Measurements from ENCODE around the gene RBM42.

RBM42 gene

GRCh38 chr19:35675589-35676140 is 46.8 kb downstream of the RBM42 start:
- H4K8ac ChIP-seq (ENCODE audit: low read depth, low read length): no peak overlapping the region
- H2AFZ ChIP-seq (ENCODE audit: insufficient read depth, low read length, poor library complexity): no peak overlapping the region
- no peak for DNase-seq
- no peaks in the 10 kb centered on the region for H3K36me3 ChIP-seq (ENCODE audit: control insufficient read depth in 1 of 2, insufficient read depth in 2 of 2, low read length in 2 of 2)
- no peak overlapping the region for H3K4me2 ChIP-seq (ENCODE audit: low read length)
- no peak overlapping the region for H4K91ac ChIP-seq (ENCODE audit: low read depth, low read length)
- H3K4me3 ChIP-seq (ENCODE audit: low read depth, low read length): no peak overlapping the region
- H3K14ac ChIP-seq (ENCODE audit: low read length): no peak overlapping the region
- H3K27ac ChIP-seq (ENCODE audit: low read depth, low read length): no peak overlapping the region
- H3K4me1 ChIP-seq (ENCODE audit: control insufficient read depth in 1 of 2, insufficient read depth in 2 of 2, low read length in 2 of 2): peaks cover 4% of the 10 kb centered on the region in 2 experiments
- no peaks in the 10 kb centered on the region for H3K79me1 ChIP-seq (ENCODE audit: low read length)
- WGBS (ENCODE audit: extremely low coverage, insufficient coverage, insufficient read length): no CpG with 5 or more reads among the region's 15 CpGs
- no peak overlapping the region for H3K23ac ChIP-seq (ENCODE audit: low read length)
- no peak overlapping the region for H2AK5ac ChIP-seq (ENCODE audit: low read length)
- H3K27me3 ChIP-seq (ENCODE audit: insufficient read depth, low read length): no peaks in the 10 kb centered on the region
- H3K9ac ChIP-seq (ENCODE audit: low read length): no peak overlapping the region
- H4K12ac ChIP-seq (ENCODE audit: low read depth, low read length): no peak overlapping the region
- H3K4ac ChIP-seq (ENCODE audit: low read depth, low read length): no peak overlapping the region
- H2BK5ac ChIP-seq (ENCODE audit: low read depth, low read length, poor library complexity): no peak overlapping the region
- no peak overlapping the region for H2BK12ac ChIP-seq (ENCODE audit: low read length)
- no peak overlapping the region for H2BK120ac ChIP-seq (ENCODE audit: insufficient read depth, low read length, poor library complexity)
- no peaks in the 10 kb centered on the region for H3K9me3 ChIP-seq (ENCODE audit: insufficient read depth, low read depth, low read length)
- no peaks in the 10 kb centered on the region for H3K79me2 ChIP-seq (ENCODE audit: control insufficient read depth, insufficient read depth, low read length, poor library complexity)
- H3K18ac ChIP-seq (ENCODE audit: low read length): no peak overlapping the region
